CD8-positive, alpha-beta memory T cell (primary cell): Measurements from ENCODE around the gene HOXB3. TPM values are rescaled to one million over a fixed set of nuclear protein-coding genes. Genes with fewer than 3 reads are reported as not detected.

Experiments
- polyA plus RNA-seq: library from polyadenylated mRNA; unstranded; fragments of 300-500 nt; fragmentation: Illumina TruSeq; gene quantifications from one replicate; pipeline ENCODE4 v1.2.3, GENCODE V29; 2021
- total RNA-seq, 2 experiments: library from RNA; stranded (reverse); gene quantifications; one replicate each; pipeline ENCODE4 v1.2.3, GENCODE V29; 2021

The HOXB3 gene
- total and polyA plus RNA-seq, 3 experiments from 2014 or later: 0.10 to 3.5 (median 3.0) TPM

Other genes with a start within 250 kb of the HOXB3 start
- 10 to 100 TPM; 50.5 to 56.0 TPM for gene SKAP1, start 160.0 kb downstream of the HOXB3 start, total RNA-seq
- gene SKAP1, start 160.0 kb downstream of the HOXB3 start, polyA plus RNA-seq: 264 TPM
- gene HOXB1, start 59.2 kb downstream of the HOXB3 start, total RNA-seq: not detected
- gene HOXB1, start 59.2 kb downstream of the HOXB3 start, polyA plus RNA-seq: not detected
- gene HOXB2, start 45.1 kb downstream of the HOXB3 start, total RNA-seq: 10 to 100 TPM; 16.7 to 18.3 TPM
- gene HOXB2, start 45.1 kb downstream of the HOXB3 start, polyA plus RNA-seq: 12.8 TPM
- gene HOXB4, start 11.9 kb downstream of the HOXB3 start, total RNA-seq: 1 to 10 TPM; 3.4 to 3.7 TPM
- 0.33 TPM for gene HOXB4, start 11.9 kb downstream of the HOXB3 start, polyA plus RNA-seq
- gene HOXB5, start 3.5 kb upstream of the HOXB3 start, total RNA-seq: not detected
- not detected for gene HOXB5, start 3.5 kb upstream of the HOXB3 start, polyA plus RNA-seq
- under 1 TPM; 0.22 to 0.37 TPM for gene HOXB6, start 14.7 kb upstream of the HOXB3 start, total RNA-seq
- not detected for gene HOXB6, start 14.7 kb upstream of the HOXB3 start, polyA plus RNA-seq
- gene HOXB7, start 20.8 kb upstream of the HOXB3 start, total RNA-seq: under 1 TPM; 0.89 to 0.96 TPM
- 0.87 TPM for gene HOXB7, start 20.8 kb upstream of the HOXB3 start, polyA plus RNA-seq
- gene HOXB8, start 25.1 kb upstream of the HOXB3 start, total RNA-seq: not detected
- not detected for gene HOXB8, start 25.1 kb upstream of the HOXB3 start, polyA plus RNA-seq
- gene HOXB9, start 36.1 kb upstream of the HOXB3 start, total RNA-seq: 1 to 10 TPM; 2.0 to 2.6 TPM
- not detected for gene HOXB9, start 36.1 kb upstream of the HOXB3 start, polyA plus RNA-seq
- not detected for gene PRAC1, start 132.3 kb upstream of the HOXB3 start, total RNA-seq
- not detected for gene PRAC1, start 132.3 kb upstream of the HOXB3 start, polyA plus RNA-seq
- gene PRAC2, start 132.9 kb upstream of the HOXB3 start, total RNA-seq: not detected
- gene PRAC2, start 132.9 kb upstream of the HOXB3 start, polyA plus RNA-seq: not detected
- gene HOXB13, start 138.5 kb upstream of the HOXB3 start, total RNA-seq: not detected
- not detected for gene HOXB13, start 138.5 kb upstream of the HOXB3 start, polyA plus RNA-seq
- not detected for gene TTLL6, start 227.0 kb upstream of the HOXB3 start, total RNA-seq
- gene TTLL6, start 227.0 kb upstream of the HOXB3 start, polyA plus RNA-seq: not detected
- gene CALCOCO2, start 240.8 kb upstream of the HOXB3 start, total RNA-seq: 10 to 100 TPM; 57.4 to 61.8 TPM
- 182 TPM for gene CALCOCO2, start 240.8 kb upstream of the HOXB3 start, polyA plus RNA-seq